Panc1 (cell line): ENCODE measurements around the gene SPINDOC. TPM values are rescaled to one million over a fixed set of nuclear protein-coding genes. Genes with fewer than 3 reads are reported as not detected.

ENCODE experiments used
- ATAC-seq: fragments of 200-7000 bp; cut with Tn5 transposase; 2 replicates; pipeline ENCODE4 v1.9.1; 2020; ENCODE audit warnings: mild to moderate bottlenecking, moderate library complexity
- BruUV-seq: library from RNA; stranded (reverse); fragments of 400-500 nt; replicated peaks from 2 replicates; lab custom pipeline; 2021; lab: Mats Ljungman, UMichigan
- CTCF ChIA-PET: fragments of 300-600 bp; sonication (Branson Sonifier 250); formaldehyde crosslinking; loops from one replicate; lab custom pipeline; 2022; ENCODE audit warnings: antibody characterized with exemption; lab: Charles Lee
- POLR2A ChIA-PET: fragments of 300-600 bp; sonication (Branson Sonifier 250); formaldehyde crosslinking; loops from one replicate; lab custom pipeline; 2022; ENCODE audit warnings: antibody characterized with exemption; lab: Charles Lee
- DNase-seq: peaks from one replicate; pipeline ENCODE4 v3.0.0-alpha.2; 2010; ENCODE audit warnings: low read depth, low spot score
- H3K27ac ChIP-seq: 2 replicates; pipeline ENCODE4 v1.5.1; 2011; ENCODE audit warnings: mild to moderate bottlenecking, low read length, inconsistent platforms
- H3K27me3 ChIP-seq: fragments of 200-500 bp; sonication (Bioruptor generic); 2 replicates; pipeline ENCODE4 v1.6.0; 2014; ENCODE audit warnings: low read length, inconsistent platforms; ENCODE audit not compliant: control insufficient read depth, insufficient read depth
- H3K36me3 ChIP-seq: fragments of 200-500 bp; sonication (Bioruptor generic); 2 replicates; pipeline ENCODE4 v1.5.1; 2014; ENCODE audit warnings: inconsistent platforms, mild to moderate bottlenecking, low read length, moderate library complexity; ENCODE audit not compliant: control insufficient read depth, insufficient read depth
- H3K4me1 ChIP-seq: 2 replicates; pipeline ENCODE4 v1.5.1; 2011; ENCODE audit warnings: inconsistent platforms, mild to moderate bottlenecking, low read length, moderate library complexity; ENCODE audit not compliant: control insufficient read depth, insufficient read depth
- H3K4me3 ChIP-seq, 2 experiments: 2 replicates each; pipeline ENCODE4 v1.5.1; 2011 to 2012; ENCODE audit warnings: low read depth in 2 of 2, low read length in 2 of 2, mild to moderate bottlenecking in 2 of 2, inconsistent platforms in 1 of 2, moderate library complexity in 1 of 2
- H3K9me3 ChIP-seq: fragments of 200-500 bp; sonication (Bioruptor generic); 2 replicates; pipeline ENCODE4 v1.5.1; 2014; ENCODE audit warnings: low read depth, mild to moderate bottlenecking, inconsistent platforms, low read length, moderate library complexity; ENCODE audit not compliant: control insufficient read depth, insufficient read depth
- POLR2AphosphoS5 ChIP-seq: IDR thresholded peaks from 2 replicates; pipeline ENCODE4 v1.6.1; 2012; ENCODE audit warnings: mild to moderate bottlenecking, low read depth, low read length, moderate library complexity
- SIN3A ChIP-seq: IDR thresholded peaks from 2 replicates; pipeline ENCODE4 v1.6.1; 2012; ENCODE audit warnings: low read depth, mild to moderate bottlenecking, low read length, moderate library complexity, borderline replicate concordance; ENCODE audit not compliant: insufficient read depth
- TCF7L2 ChIP-seq: IDR thresholded peaks from 2 replicates; pipeline ENCODE4 v1.6.1; 2011; ENCODE audit warnings: mild to moderate bottlenecking, low read depth, low read length, inconsistent platforms
- in situ Hi-C: cut with HindIII; loops from 2 replicates; pipeline ENCODE4 v1.10.0; 2016; ENCODE audit warnings: low sequenced_read_pairs, low pct_unique_long_range_greater_than_20kb
- intact Hi-C: fragments of 100-400 bp; cut with micrococcal nuclease; formaldehyde crosslinking; loops from one replicate; pipeline ENCODE4 v1.10.0; 2022; ENCODE audit not compliant: unreplicated experiment
- total RNA-seq: library from RNA; stranded (reverse); gene quantifications from one replicate; pipeline ENCODE4 v1.2.1, GENCODE V29; 2021; ENCODE audit not compliant: unreplicated experiment
- TF ChIP-seq, protein P1 (sequence below): fragments of 450-650 bp; IDR thresholded peaks from 2 replicates; pipeline ENCODE4 v1.5.1; 2017; ENCODE audit warnings: mild to moderate bottlenecking
- TF ChIP-seq, protein P2 (sequence below), 2 experiments: IDR thresholded peaks; 2 replicates each; pipeline ENCODE4 v1.6.1; 2011 to 2012; ENCODE audit warnings: low read depth in 2 of 2, control low read depth in 1 of 2, low read length in 1 of 2, mild to moderate bottlenecking in 1 of 2, moderate library complexity in 1 of 2; ENCODE audit not compliant: insufficient read depth in 1 of 2

Gene SPINDOC
- total RNA-seq, 1 experiment from 2014 or later = 59.1 TPM

DNA sequence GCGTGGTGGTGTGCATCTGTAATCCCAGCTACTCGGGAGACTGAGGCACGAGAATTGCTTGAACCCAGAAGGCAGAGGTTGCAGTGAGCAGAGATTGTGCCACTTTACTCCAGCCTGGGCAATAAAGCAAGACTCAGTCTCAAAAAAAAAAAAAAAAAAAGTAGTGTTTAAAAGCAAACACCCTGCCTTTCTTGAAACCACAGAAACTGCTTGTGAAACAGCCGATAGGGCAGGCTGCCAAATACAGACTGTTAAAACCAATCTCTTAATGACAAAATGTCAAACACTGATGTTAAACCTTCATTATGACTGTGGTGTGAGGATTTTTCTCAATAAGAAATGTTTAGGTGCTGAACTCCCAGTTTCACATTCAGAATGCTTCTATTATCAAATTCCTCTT, 53.0 kb downstream of the SPINDOC start:
- no peaks in the 10 kb centered on the region for H3K36me3 ChIP-seq
- no peaks in the 10 kb centered on the region for H3K9me3 ChIP-seq
- DNase-seq = no peak
- no peak for ATAC-seq
- no peaks in the 10 kb centered on the region for H3K27me3 ChIP-seq
- BruUV-seq = no TSS peak
- TF ChIP-seq, protein P1, sequence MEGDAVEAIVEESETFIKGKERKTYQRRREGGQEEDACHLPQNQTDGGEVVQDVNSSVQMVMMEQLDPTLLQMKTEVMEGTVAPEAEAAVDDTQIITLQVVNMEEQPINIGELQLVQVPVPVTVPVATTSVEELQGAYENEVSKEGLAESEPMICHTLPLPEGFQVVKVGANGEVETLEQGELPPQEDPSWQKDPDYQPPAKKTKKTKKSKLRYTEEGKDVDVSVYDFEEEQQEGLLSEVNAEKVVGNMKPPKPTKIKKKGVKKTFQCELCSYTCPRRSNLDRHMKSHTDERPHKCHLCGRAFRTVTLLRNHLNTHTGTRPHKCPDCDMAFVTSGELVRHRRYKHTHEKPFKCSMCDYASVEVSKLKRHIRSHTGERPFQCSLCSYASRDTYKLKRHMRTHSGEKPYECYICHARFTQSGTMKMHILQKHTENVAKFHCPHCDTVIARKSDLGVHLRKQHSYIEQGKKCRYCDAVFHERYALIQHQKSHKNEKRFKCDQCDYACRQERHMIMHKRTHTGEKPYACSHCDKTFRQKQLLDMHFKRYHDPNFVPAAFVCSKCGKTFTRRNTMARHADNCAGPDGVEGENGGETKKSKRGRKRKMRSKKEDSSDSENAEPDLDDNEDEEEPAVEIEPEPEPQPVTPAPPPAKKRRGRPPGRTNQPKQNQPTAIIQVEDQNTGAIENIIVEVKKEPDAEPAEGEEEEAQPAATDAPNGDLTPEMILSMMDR = no peak
- TF ChIP-seq SIN3A = no peak
- TF ChIP-seq TCF7L2 = no peak
- no peak for TF ChIP-seq POLR2AphosphoS5
- in situ Hi-C loops (no loop called here), intact Hi-C loops (no loop called here)
- CTCF ChIA-PET = no interaction called here
- no peak overlapping the region for H3K27ac ChIP-seq
- H3K4me3 ChIP-seq = no peak overlapping the region
- POLR2A ChIA-PET = no interaction called here
- peaks cover 22% of the 10 kb centered on the region for H3K4me1 ChIP-seq

GRCh38 chr11:63867511-63867910, 54.3 kb downstream of the SPINDOC start:
- ChIA-PET POLR2A (no interaction called here), CTCF (no interaction called here)
- no peak overlapping the region for H3K4me3 ChIP-seq
- intact Hi-C loops (no loop called here), in situ Hi-C loops (no loop called here)
- TF ChIP-seq, protein P1 = no peak
- TF ChIP-seq, protein P2, sequence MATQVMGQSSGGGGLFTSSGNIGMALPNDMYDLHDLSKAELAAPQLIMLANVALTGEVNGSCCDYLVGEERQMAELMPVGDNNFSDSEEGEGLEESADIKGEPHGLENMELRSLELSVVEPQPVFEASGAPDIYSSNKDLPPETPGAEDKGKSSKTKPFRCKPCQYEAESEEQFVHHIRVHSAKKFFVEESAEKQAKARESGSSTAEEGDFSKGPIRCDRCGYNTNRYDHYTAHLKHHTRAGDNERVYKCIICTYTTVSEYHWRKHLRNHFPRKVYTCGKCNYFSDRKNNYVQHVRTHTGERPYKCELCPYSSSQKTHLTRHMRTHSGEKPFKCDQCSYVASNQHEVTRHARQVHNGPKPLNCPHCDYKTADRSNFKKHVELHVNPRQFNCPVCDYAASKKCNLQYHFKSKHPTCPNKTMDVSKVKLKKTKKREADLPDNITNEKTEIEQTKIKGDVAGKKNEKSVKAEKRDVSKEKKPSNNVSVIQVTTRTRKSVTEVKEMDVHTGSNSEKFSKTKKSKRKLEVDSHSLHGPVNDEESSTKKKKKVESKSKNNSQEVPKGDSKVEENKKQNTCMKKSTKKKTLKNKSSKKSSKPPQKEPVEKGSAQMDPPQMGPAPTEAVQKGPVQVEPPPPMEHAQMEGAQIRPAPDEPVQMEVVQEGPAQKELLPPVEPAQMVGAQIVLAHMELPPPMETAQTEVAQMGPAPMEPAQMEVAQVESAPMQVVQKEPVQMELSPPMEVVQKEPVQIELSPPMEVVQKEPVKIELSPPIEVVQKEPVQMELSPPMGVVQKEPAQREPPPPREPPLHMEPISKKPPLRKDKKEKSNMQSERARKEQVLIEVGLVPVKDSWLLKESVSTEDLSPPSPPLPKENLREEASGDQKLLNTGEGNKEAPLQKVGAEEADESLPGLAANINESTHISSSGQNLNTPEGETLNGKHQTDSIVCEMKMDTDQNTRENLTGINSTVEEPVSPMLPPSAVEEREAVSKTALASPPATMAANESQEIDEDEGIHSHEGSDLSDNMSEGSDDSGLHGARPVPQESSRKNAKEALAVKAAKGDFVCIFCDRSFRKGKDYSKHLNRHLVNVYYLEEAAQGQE (IDR thresholded peaks at IDR 0.05; ENCODE audit: insufficient read depth in 1 of 2, low read depth in 2 of 2, low read length in 1 of 2) = no peak
- TF ChIP-seq SIN3A (no peak), POLR2AphosphoS5 (no peak), TCF7L2 (no peak)
- no peaks in the 10 kb centered on the region for H3K9me3 ChIP-seq
- H3K27me3 ChIP-seq = no peaks in the 10 kb centered on the region
- no peaks in the 10 kb centered on the region for H3K36me3 ChIP-seq
- peaks cover 31% of the 10 kb centered on the region for H3K4me1 ChIP-seq
- H3K27ac ChIP-seq = no peak overlapping the region
- DNase-seq (no peak), ATAC-seq (no peak)
- no TSS peak for BruUV-seq
